ENCODE data around the gene ATRAID. TPM values are rescaled to one million over a fixed set of nuclear protein-coding genes. Genes with fewer than 3 reads are reported as not detected.

ATRAID gene
- total and polyA plus RNA-seq, 8 donors, result 67.4 to 532 (median 121) TPM

DNA sequence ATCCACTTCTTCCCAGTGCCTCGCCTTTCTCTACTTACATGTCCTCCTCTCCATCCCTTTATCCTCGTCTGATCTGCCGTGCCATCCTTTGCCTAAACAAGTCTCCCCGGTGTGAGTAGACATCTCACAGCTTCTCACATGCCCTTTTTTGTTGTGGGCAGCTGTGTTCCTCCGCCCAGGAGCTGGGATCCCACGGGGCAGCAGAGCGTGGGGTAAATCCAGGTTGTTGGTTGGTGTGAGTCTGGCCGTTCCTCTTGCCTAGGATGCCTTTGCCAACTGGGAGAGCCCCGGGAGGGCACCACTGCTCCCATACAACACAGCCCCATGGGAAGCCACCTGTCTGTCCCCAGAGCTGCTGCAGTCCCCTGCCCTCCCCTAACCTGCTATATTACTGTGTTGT is 28.6 kb downstream of the ATRAID start:
- H3K27ac ChIP-seq, result no peak overlapping the region
- no peak for TF ChIP-seq POLR2AphosphoS5 (IDR thresholded peaks at IDR 0.05)
- TF ChIP-seq, protein P1, sequence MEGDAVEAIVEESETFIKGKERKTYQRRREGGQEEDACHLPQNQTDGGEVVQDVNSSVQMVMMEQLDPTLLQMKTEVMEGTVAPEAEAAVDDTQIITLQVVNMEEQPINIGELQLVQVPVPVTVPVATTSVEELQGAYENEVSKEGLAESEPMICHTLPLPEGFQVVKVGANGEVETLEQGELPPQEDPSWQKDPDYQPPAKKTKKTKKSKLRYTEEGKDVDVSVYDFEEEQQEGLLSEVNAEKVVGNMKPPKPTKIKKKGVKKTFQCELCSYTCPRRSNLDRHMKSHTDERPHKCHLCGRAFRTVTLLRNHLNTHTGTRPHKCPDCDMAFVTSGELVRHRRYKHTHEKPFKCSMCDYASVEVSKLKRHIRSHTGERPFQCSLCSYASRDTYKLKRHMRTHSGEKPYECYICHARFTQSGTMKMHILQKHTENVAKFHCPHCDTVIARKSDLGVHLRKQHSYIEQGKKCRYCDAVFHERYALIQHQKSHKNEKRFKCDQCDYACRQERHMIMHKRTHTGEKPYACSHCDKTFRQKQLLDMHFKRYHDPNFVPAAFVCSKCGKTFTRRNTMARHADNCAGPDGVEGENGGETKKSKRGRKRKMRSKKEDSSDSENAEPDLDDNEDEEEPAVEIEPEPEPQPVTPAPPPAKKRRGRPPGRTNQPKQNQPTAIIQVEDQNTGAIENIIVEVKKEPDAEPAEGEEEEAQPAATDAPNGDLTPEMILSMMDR (IDR thresholded peaks at IDR 0.05), result no peak
- TF ChIP-seq POLR2A (IDR thresholded peaks at IDR 0.05), result no peak
- no peak for TF ChIP-seq EP300 (IDR thresholded peaks at IDR 0.05)
- no peaks in the 10 kb centered on the region for H3K27me3 ChIP-seq
- H3K4me1 ChIP-seq, result no peaks in the 10 kb centered on the region
- 89 to 93% (median 91%) methylated on average over 9 of the region's 9 CpGs for WGBS, 5 donors
- peaks cover 85 to 98% (median 93%) of the 10 kb centered on the region in 4 donors for H3K36me3 ChIP-seq
- no peaks in the 10 kb centered on the region for H3K9me3 ChIP-seq
- H3K4me3 ChIP-seq, result no peak overlapping the region
- DNase-seq, result no peak
- intact Hi-C loops (cut with DNase I; ENCODE audit: low total_unique reads), result no loop called here

GRCh38 chr2:27241761-27242613 is 30.1 kb downstream of the ATRAID start:
- 81 to 88% (median 87%) methylated on average over 22 to 24 of the region's 24 CpGs for WGBS, 5 donors
- TF ChIP-seq, protein P1 (IDR thresholded peaks at IDR 0.05), result no peak
- TF ChIP-seq POLR2AphosphoS5 (IDR thresholded peaks at IDR 0.05), result no peak
- no peak for TF ChIP-seq EP300 (IDR thresholded peaks at IDR 0.05)
- TF ChIP-seq POLR2A (IDR thresholded peaks at IDR 0.05), result no peak
- Histone ChIP-seq H3K9me3 (no peaks in the 10 kb centered on the region), H3K27ac (no peak overlapping the region), H3K36me3 (peaks cover 71 to 82% (median 77%) of the 10 kb centered on the region in 4 donors), H3K4me1 (no peaks in the 10 kb centered on the region), H3K4me3 (no peak overlapping the region), H3K27me3 (no peaks in the 10 kb centered on the region)
- no peak for DNase-seq
- intact Hi-C loops (cut with DNase I; ENCODE audit: low total_unique reads), result no loop called here

- DNase-seq, result no peak
- Histone ChIP-seq H3K4me1 (no peaks in the 10 kb centered on the region), H3K36me3 (peaks cover 65 to 76% (median 71%) of the 10 kb centered on the region in 4 donors), H3K27ac (no peak overlapping the region), H3K9me3 (no peaks in the 10 kb centered on the region), H3K4me3 (no peak overlapping the region), H3K27me3 (no peaks in the 10 kb centered on the region)
- 95 to 100% (median 97%) methylated on average over 6 to 16 of the region's 16 CpGs for WGBS, 5 donors
- no peak for TF ChIP-seq POLR2AphosphoS5 (IDR thresholded peaks at IDR 0.05)
- TF ChIP-seq, protein P1 (IDR thresholded peaks at IDR 0.05), result no peak
- TF ChIP-seq EP300 (IDR thresholded peaks at IDR 0.05), result no peak
- no peak for TF ChIP-seq POLR2A (IDR thresholded peaks at IDR 0.05)
- intact Hi-C loops (cut with DNase I; ENCODE audit: low total_unique reads), result no loop called here
Observed at GRCh38 chr2:27242614-27242951, 30.7 kb downstream of the ATRAID start.

DNA sequence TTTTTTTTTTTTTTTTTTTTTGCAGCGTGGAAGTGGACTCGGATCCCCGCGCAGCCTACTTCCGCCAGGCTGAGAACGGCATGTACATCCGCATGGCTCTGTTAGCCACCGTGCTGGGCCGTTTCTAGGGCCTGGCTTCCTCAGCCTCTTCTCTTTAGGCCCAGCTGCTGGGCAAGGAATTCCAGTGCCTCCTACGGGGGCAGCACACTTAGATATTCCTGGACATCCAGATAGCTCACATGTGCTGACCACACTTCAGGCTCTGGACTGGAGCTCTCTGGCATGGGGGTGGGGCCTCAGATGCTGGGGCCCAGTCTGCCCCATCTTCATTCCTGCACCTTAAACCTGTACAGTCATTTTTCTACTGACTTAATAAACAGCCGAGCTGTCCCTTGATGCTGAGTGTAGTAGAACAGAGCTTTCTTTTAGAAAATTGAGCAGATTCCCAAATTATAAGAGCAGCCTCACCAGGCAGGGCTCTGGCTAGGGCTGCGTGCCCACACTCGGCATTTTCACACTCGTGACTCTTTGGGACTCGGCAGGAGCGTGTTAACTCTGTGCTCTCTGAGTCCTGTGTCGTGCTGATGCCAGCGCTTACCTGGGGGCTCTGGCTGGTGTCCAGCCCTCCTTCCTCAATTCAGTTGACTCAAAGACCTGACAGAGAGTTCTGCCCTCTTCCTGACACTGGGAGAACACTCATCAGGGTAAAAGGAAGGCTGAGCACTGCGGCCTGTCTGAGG is 31.7 kb downstream of the ATRAID start:
- no peaks in the 10 kb centered on the region for H3K4me1 ChIP-seq
- H3K27ac ChIP-seq, result no peak overlapping the region
- WGBS, 5 donors, result 83 to 91% (median 90%) methylated on average over 18 to 19 of the region's 19 CpGs
- peaks cover 55 to 66% (median 61%) of the 10 kb centered on the region in 4 donors for H3K36me3 ChIP-seq
- TF ChIP-seq, protein P1 (IDR thresholded peaks at IDR 0.05), result no peak
- TF ChIP-seq POLR2AphosphoS5 (IDR thresholded peaks at IDR 0.05), result no peak
- no peak for TF ChIP-seq POLR2A (IDR thresholded peaks at IDR 0.05)
- no peak for TF ChIP-seq EP300 (IDR thresholded peaks at IDR 0.05)
- no peaks in the 10 kb centered on the region for H3K27me3 ChIP-seq
- H3K4me3 ChIP-seq, result no peak overlapping the region
- no peak for DNase-seq
- H3K9me3 ChIP-seq, result no peaks in the 10 kb centered on the region
- intact Hi-C loops (cut with DNase I; ENCODE audit: low total_unique reads), result no loop called here

Measured in stomach (tissue), 9 donors.